GM12874 (cell line): ENCODE data around the gene KCNK16.

ENCODE experiments used
- TF ChIP-seq, protein P1 (sequence below): IDR thresholded peaks from 2 replicates; pipeline ENCODE4 v1.5.1; 2011; ENCODE audit warnings: low read depth, mild to moderate bottlenecking, control low read depth, low read length, moderate library complexity; ENCODE audit not compliant: insufficient read depth

The KCNK16 gene

DNA sequence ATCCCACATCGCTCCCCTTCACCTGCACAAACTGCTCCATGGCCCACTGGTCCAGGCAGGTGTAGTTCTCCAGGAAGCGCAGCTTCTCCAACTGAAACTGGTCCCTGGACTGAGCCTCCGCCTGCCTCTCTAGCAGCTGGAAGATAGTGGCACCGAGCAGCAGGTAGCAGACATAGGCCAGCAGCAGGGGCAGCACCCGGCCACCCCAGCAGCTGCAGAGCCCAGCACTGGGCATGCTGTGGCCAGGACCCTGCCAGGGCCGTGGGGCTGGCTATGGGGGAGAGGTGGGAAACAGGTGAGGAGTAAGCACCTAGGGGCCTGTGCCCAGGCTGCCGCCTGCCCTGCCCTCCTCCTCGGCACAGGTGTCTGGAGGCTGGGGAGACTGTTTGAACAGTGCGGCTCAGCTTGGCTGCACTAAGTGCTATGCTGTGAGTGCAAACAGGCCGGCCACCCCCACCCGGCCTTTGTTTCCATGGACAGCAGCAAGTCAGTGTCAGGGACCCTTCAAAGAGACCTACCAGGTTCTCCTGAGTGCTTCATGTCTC lies at the start of gene KCNK16:
Gene KCNK16 (minus strand): TSS at position 397 of the 545 bp plus-strand sequence. CDS start 162 bp downstream, at position 235.
- TF ChIP-seq, protein P1, sequence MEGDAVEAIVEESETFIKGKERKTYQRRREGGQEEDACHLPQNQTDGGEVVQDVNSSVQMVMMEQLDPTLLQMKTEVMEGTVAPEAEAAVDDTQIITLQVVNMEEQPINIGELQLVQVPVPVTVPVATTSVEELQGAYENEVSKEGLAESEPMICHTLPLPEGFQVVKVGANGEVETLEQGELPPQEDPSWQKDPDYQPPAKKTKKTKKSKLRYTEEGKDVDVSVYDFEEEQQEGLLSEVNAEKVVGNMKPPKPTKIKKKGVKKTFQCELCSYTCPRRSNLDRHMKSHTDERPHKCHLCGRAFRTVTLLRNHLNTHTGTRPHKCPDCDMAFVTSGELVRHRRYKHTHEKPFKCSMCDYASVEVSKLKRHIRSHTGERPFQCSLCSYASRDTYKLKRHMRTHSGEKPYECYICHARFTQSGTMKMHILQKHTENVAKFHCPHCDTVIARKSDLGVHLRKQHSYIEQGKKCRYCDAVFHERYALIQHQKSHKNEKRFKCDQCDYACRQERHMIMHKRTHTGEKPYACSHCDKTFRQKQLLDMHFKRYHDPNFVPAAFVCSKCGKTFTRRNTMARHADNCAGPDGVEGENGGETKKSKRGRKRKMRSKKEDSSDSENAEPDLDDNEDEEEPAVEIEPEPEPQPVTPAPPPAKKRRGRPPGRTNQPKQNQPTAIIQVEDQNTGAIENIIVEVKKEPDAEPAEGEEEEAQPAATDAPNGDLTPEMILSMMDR, result no peak

GRCh38 chr6:39370390-39370789 lies 47.9 kb upstream of the KCNK16 start:
- TF ChIP-seq, protein P1, result no peak

GRCh38 chr6:39369987-39370386 lies 47.5 kb upstream of the KCNK16 start:
- TF ChIP-seq, protein P1, result no peak

DNA sequence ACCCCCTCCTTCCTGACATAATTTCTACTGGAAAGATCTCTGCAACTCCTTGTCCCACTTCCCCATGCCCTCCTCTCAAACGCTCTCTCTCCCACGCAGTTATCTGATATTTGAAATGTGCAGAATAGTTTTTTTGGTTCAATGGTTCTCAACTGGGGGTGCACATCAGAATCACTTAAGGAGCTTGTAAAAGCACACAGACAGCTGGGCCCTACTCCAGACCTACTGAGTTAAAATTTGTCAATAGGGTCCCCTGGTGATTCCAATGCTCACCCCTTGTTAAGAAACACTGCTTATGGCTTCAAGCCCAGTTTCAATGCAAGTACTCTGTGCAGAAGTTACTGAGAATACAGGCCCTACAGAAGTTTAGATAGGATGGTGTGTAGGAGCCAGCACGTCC lies 45.2 kb upstream of the KCNK16 start:
- TF ChIP-seq, protein P1, result no peak

- TF ChIP-seq, protein P1, result no peak
Observed at GRCh38 chr6:39366931-39367618, 44.6 kb upstream of the KCNK16 start.

- TF ChIP-seq, protein P1, result no peak
Observed at GRCh38 chr6:39365281-39366074, 43.0 kb upstream of the KCNK16 start.

- TF ChIP-seq, protein P1, result no peak
Observed at GRCh38 chr6:39363280-39363679, 40.8 kb upstream of the KCNK16 start.
